ENCODE data around the gene ERAP2.

ERAP2 gene

GRCh38 chr5:96940586-96940985 lies 64.3 kb downstream of the ERAP2 start:
- H3K36me3 ChIP-seq (ENCODE audit: control insufficient read depth in 2 of 2, insufficient read depth in 2 of 2, low read length in 2 of 2) = no peaks in the 10 kb centered on the region
- H3K27ac ChIP-seq (ENCODE audit: low read depth in 2 of 2, low read length in 2 of 2) = no peak overlapping the region
- no peaks in the 10 kb centered on the region for H3K9me3 ChIP-seq (ENCODE audit: control insufficient read depth in 2 of 2, low read length in 2 of 2)
- peaks cover 5 to 15% of the 10 kb centered on the region in 2 donors for H3K4me1 ChIP-seq (ENCODE audit: control insufficient read depth in 2 of 2, insufficient read depth in 2 of 2, low read length in 2 of 2)
- H3K9ac ChIP-seq (ENCODE audit: low read depth in 1 of 2, low read length in 2 of 2) = no peak overlapping the region
- H3K27me3 ChIP-seq (ENCODE audit: control insufficient read depth in 2 of 2, insufficient read depth in 2 of 2, low read length in 2 of 2) = no peaks in the 10 kb centered on the region
- H3K4me3 ChIP-seq (ENCODE audit: low read length in 2 of 2) = no peak overlapping the region

GRCh38 chr5:96941140-96941539 lies 64.8 kb downstream of the ERAP2 start:
- no peaks in the 10 kb centered on the region for H3K36me3 ChIP-seq (ENCODE audit: control insufficient read depth in 2 of 2, insufficient read depth in 2 of 2, low read length in 2 of 2)
- no peak overlapping the region for H3K9ac ChIP-seq (ENCODE audit: low read depth in 1 of 2, low read length in 2 of 2)
- peaks cover 5 to 15% of the 10 kb centered on the region in 2 donors for H3K4me1 ChIP-seq (ENCODE audit: control insufficient read depth in 2 of 2, insufficient read depth in 2 of 2, low read length in 2 of 2)
- no peaks in the 10 kb centered on the region for H3K9me3 ChIP-seq (ENCODE audit: control insufficient read depth in 2 of 2, low read length in 2 of 2)
- no peaks in the 10 kb centered on the region for H3K27me3 ChIP-seq (ENCODE audit: control insufficient read depth in 2 of 2, insufficient read depth in 2 of 2, low read length in 2 of 2)
- H3K27ac ChIP-seq (ENCODE audit: low read depth in 2 of 2, low read length in 2 of 2) = no peak overlapping the region
- H3K4me3 ChIP-seq (ENCODE audit: low read length in 2 of 2) = no peak overlapping the region

DNA sequence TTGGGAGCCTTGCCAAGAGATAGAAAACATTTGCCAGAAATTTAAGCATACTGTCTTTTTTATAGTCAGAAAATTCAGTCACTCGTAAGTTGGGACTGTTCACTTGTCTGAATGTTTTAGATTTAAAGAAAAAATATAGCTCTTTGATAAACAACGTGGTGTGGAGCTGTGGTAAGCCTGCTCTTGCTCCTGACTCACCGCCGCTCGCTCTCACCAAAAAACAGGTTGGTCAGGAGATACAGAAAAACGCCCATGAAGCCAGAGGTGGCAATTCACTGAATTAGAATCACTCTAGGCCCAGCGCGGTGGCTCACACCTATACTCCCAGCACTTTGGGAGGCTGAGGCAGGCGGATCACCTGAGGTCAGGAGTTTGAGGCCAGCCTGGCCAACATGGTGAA lies 65.8 kb downstream of the ERAP2 start:
- Histone ChIP-seq H3K27ac (ENCODE audit: low read depth in 2 of 2, low read length in 2 of 2) (no peak overlapping the region), H3K27me3 (ENCODE audit: control insufficient read depth in 2 of 2, insufficient read depth in 2 of 2, low read length in 2 of 2) (no peaks in the 10 kb centered on the region), H3K9me3 (ENCODE audit: control insufficient read depth in 2 of 2, low read length in 2 of 2) (no peaks in the 10 kb centered on the region), H3K4me1 (ENCODE audit: control insufficient read depth in 2 of 2, insufficient read depth in 2 of 2, low read length in 2 of 2) (peaks cover 5 to 11% of the 10 kb centered on the region in 2 donors), H3K9ac (ENCODE audit: low read depth in 1 of 2, low read length in 2 of 2) (no peak overlapping the region), H3K4me3 (ENCODE audit: low read length in 2 of 2) (no peak overlapping the region), H3K36me3 (ENCODE audit: control insufficient read depth in 2 of 2, insufficient read depth in 2 of 2, low read length in 2 of 2) (no peaks in the 10 kb centered on the region)

- Histone ChIP-seq H3K4me1 (ENCODE audit: control insufficient read depth in 2 of 2, insufficient read depth in 2 of 2, low read length in 2 of 2) (peaks cover 3 to 6% of the 10 kb centered on the region in 2 donors), H3K27me3 (ENCODE audit: control insufficient read depth in 2 of 2, insufficient read depth in 2 of 2, low read length in 2 of 2) (no peaks in the 10 kb centered on the region), H3K36me3 (ENCODE audit: control insufficient read depth in 2 of 2, insufficient read depth in 2 of 2, low read length in 2 of 2) (no peaks in the 10 kb centered on the region), H3K4me3 (ENCODE audit: low read length in 2 of 2) (no peak overlapping the region), H3K9ac (ENCODE audit: low read depth in 1 of 2, low read length in 2 of 2) (no peak overlapping the region), H3K27ac (ENCODE audit: low read depth in 2 of 2, low read length in 2 of 2) (no peak overlapping the region), H3K9me3 (ENCODE audit: control insufficient read depth in 2 of 2, low read length in 2 of 2) (no peaks in the 10 kb centered on the region)
Measured at GRCh38 chr5:96942911-96943310, 66.6 kb downstream of the ERAP2 start.

GRCh38 chr5:96943799-96944198 lies 67.5 kb downstream of the ERAP2 start:
- Histone ChIP-seq H3K27me3 (ENCODE audit: control insufficient read depth in 2 of 2, insufficient read depth in 2 of 2, low read length in 2 of 2) (no peaks in the 10 kb centered on the region), H3K36me3 (ENCODE audit: control insufficient read depth in 2 of 2, insufficient read depth in 2 of 2, low read length in 2 of 2) (no peaks in the 10 kb centered on the region), H3K4me3 (ENCODE audit: low read length in 2 of 2) (no peak overlapping the region), H3K9ac (ENCODE audit: low read depth in 1 of 2, low read length in 2 of 2) (no peak overlapping the region), H3K27ac (ENCODE audit: low read depth in 2 of 2, low read length in 2 of 2) (no peak overlapping the region), H3K4me1 (ENCODE audit: control insufficient read depth in 2 of 2, insufficient read depth in 2 of 2, low read length in 2 of 2) (no peaks in the 10 kb centered on the region), H3K9me3 (ENCODE audit: control insufficient read depth in 2 of 2, low read length in 2 of 2) (no peaks in the 10 kb centered on the region)

DNA sequence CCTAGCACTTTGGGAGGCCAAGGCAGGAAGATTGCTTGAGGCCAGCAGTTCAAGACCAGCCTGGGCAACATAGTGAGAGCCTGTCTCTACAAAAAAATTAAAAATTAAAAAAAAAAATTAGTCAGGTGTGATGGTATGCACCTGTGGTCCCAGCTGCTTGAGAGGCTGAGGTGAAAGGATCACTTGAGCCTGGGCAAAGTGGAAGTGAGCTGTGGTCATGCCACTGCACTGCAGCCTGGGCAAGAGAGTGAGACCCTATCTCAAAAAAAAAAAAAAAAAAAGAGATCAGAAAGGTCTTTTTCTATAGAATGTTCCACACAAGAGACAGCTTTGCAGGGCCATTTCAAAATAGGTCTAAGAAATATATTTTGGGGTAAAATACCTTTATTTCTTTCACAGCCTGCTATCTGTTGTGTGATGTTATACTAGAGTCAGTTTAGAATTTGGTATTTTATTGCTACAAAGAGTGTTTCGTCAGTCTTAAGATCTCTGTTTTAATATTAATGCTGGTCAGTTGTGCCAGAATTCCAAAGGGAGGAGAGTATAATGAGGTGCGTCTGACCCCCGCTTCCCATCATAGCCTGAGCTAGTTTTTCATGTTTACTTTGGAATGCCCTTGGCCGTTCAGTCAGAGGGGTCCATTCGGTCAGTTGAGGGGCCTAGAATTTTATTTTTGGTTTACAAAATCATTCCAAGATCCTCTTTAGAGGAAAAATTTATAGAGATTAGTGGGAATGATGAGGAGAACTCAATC lies 69.0 kb downstream of the ERAP2 start:
- no peaks in the 10 kb centered on the region for H3K9me3 ChIP-seq (ENCODE audit: control insufficient read depth in 2 of 2, low read length in 2 of 2)
- H3K9ac ChIP-seq (ENCODE audit: low read depth in 1 of 2, low read length in 2 of 2) = no peak overlapping the region
- H3K36me3 ChIP-seq (ENCODE audit: control insufficient read depth in 2 of 2, insufficient read depth in 2 of 2, low read length in 2 of 2) = no peaks in the 10 kb centered on the region
- no peaks in the 10 kb centered on the region for H3K27me3 ChIP-seq (ENCODE audit: control insufficient read depth in 2 of 2, insufficient read depth in 2 of 2, low read length in 2 of 2)
- no peak overlapping the region for H3K4me3 ChIP-seq (ENCODE audit: low read length in 2 of 2)
- no peak overlapping the region for H3K27ac ChIP-seq (ENCODE audit: low read depth in 2 of 2, low read length in 2 of 2)
- no peaks in the 10 kb centered on the region for H3K4me1 ChIP-seq (ENCODE audit: control insufficient read depth in 2 of 2, insufficient read depth in 2 of 2, low read length in 2 of 2)

GRCh38 chr5:96946381-96946780 lies 70.1 kb downstream of the ERAP2 start:
- no peak overlapping the region for H3K4me3 ChIP-seq (ENCODE audit: low read length in 2 of 2)
- H3K27me3 ChIP-seq (ENCODE audit: control insufficient read depth in 2 of 2, insufficient read depth in 2 of 2, low read length in 2 of 2) = no peaks in the 10 kb centered on the region
- no peak overlapping the region for H3K27ac ChIP-seq (ENCODE audit: low read depth in 2 of 2, low read length in 2 of 2)
- H3K9me3 ChIP-seq (ENCODE audit: control insufficient read depth in 2 of 2, low read length in 2 of 2) = no peaks in the 10 kb centered on the region
- H3K4me1 ChIP-seq (ENCODE audit: control insufficient read depth in 2 of 2, insufficient read depth in 2 of 2, low read length in 2 of 2) = no peaks in the 10 kb centered on the region
- no peaks in the 10 kb centered on the region for H3K36me3 ChIP-seq (ENCODE audit: control insufficient read depth in 2 of 2, insufficient read depth in 2 of 2, low read length in 2 of 2)
- no peak overlapping the region for H3K9ac ChIP-seq (ENCODE audit: low read depth in 1 of 2, low read length in 2 of 2)

- no peaks in the 10 kb centered on the region for H3K36me3 ChIP-seq (ENCODE audit: control insufficient read depth in 2 of 2, insufficient read depth in 2 of 2, low read length in 2 of 2)
- H3K27ac ChIP-seq (ENCODE audit: low read depth in 2 of 2, low read length in 2 of 2) = no peak overlapping the region
- no peaks in the 10 kb centered on the region for H3K9me3 ChIP-seq (ENCODE audit: control insufficient read depth in 2 of 2, low read length in 2 of 2)
- no peak overlapping the region for H3K9ac ChIP-seq (ENCODE audit: low read depth in 1 of 2, low read length in 2 of 2)
- no peak overlapping the region for H3K4me3 ChIP-seq (ENCODE audit: low read length in 2 of 2)
- H3K27me3 ChIP-seq (ENCODE audit: control insufficient read depth in 2 of 2, insufficient read depth in 2 of 2, low read length in 2 of 2) = no peaks in the 10 kb centered on the region
- H3K4me1 ChIP-seq (ENCODE audit: control insufficient read depth in 2 of 2, insufficient read depth in 2 of 2, low read length in 2 of 2) = peaks cover 0 to 1% of the 10 kb centered on the region in 2 donors
Measured at GRCh38 chr5:96952118-96952750, 75.9 kb downstream of the ERAP2 start.

- Histone ChIP-seq H3K27me3 (ENCODE audit: control insufficient read depth in 2 of 2, insufficient read depth in 2 of 2, low read length in 2 of 2) (no peaks in the 10 kb centered on the region), H3K27ac (ENCODE audit: low read depth in 2 of 2, low read length in 2 of 2) (no peak overlapping the region), H3K4me3 (ENCODE audit: low read length in 2 of 2) (no peak overlapping the region), H3K9me3 (ENCODE audit: control insufficient read depth in 2 of 2, low read length in 2 of 2) (no peaks in the 10 kb centered on the region), H3K9ac (ENCODE audit: low read depth in 1 of 2, low read length in 2 of 2) (no peak overlapping the region), H3K36me3 (ENCODE audit: control insufficient read depth in 2 of 2, insufficient read depth in 2 of 2, low read length in 2 of 2) (no peaks in the 10 kb centered on the region), H3K4me1 (ENCODE audit: control insufficient read depth in 2 of 2, insufficient read depth in 2 of 2, low read length in 2 of 2) (peaks cover 0 to 3% of the 10 kb centered on the region in 2 donors)
Measured at GRCh38 chr5:96952974-96953730, 76.9 kb downstream of the ERAP2 start.
